Measurements from ENCODE around the gene SH3BP5.

Gene SH3BP5

DNA sequence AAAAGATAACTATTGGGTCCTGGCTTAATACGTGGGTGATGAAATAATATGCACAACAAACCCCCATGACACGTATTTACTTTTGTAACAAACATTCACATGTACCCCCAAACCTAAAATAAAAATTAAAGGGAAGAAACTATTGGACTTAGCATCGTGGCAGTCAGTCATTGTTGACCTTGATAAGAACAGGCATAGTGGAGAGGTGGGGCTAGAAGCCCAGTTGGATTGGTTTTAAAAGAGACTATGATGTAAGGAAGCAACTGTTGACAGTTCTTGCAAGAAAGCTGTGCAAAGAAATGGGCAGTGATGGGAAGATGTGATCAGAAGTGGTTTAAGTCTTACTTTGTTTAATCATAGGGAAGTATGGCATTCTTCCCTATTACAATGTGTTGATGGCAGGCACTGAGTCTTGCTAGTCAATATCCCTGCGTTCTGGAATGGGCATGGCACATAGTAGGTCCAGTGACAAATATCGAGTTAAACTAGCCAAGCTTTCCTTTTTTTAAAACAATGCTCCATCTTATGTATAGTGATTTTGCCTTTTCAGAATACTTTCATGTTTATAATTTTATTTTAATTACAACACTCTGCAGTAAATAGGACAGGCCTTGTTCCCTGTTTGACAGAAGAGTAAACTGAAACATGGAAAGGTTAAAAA, 88.4 kb downstream of the SH3BP5 start:
- H3K27ac Mint-ChIP-seq: no peak overlapping the region
- H3K27me3 Mint-ChIP-seq: no peaks in the 10 kb centered on the region
- no peaks in the 10 kb centered on the region for H3K9me3 Mint-ChIP-seq
- no peaks in the 10 kb centered on the region for H3K4me1 Mint-ChIP-seq (ENCODE audit: low read depth)
- H3K36me3 Mint-ChIP-seq (ENCODE audit: low read depth): peaks cover 91% of the 10 kb centered on the region
- intact Hi-C loops (cut with micrococcal nuclease): no loop called here
- no peak overlapping the region for H3K4me3 Mint-ChIP-seq

- no peaks in the 10 kb centered on the region for H3K27me3 Mint-ChIP-seq
- no peaks in the 10 kb centered on the region for H3K4me1 Mint-ChIP-seq (ENCODE audit: low read depth)
- peaks cover 80% of the 10 kb centered on the region for H3K36me3 Mint-ChIP-seq (ENCODE audit: low read depth)
- intact Hi-C loops (cut with micrococcal nuclease): no loop called here
- H3K9me3 Mint-ChIP-seq: no peaks in the 10 kb centered on the region
- no peak overlapping the region for H3K27ac Mint-ChIP-seq
- H3K4me3 Mint-ChIP-seq: no peak overlapping the region
Measured at GRCh38 chr3:15241341-15241740, 91.0 kb downstream of the SH3BP5 start.

GRCh38 chr3:15229262-15229661, 103.1 kb downstream of the SH3BP5 start:
- Mint-ChIP-seq H3K27ac (no peak overlapping the region), H3K27me3 (no peaks in the 10 kb centered on the region)

DNA sequence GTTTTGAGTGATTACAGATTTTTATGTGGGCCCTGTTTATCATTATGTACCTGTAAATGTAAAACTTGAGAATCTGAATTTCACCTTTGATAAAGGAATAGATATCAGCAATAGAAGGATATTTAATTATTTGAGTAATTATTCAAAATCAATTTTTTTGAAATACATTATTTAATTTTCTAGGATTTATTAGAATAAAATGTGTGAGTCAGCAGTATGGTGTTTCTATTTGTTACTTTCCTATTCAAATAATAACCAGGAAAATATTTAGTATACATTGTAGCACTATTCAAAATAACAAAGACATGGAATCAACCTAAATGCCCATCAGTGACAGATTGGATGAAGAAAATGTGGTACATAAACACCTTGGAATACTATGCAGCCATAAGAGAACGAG, 104.2 kb downstream of the SH3BP5 start:
- H3K4me3 Mint-ChIP-seq: no peak overlapping the region
- intact Hi-C loops (cut with micrococcal nuclease): no loop called here
- H3K4me1 Mint-ChIP-seq (ENCODE audit: low read depth): no peaks in the 10 kb centered on the region
- H3K9me3 Mint-ChIP-seq: no peaks in the 10 kb centered on the region
- peaks cover 71% of the 10 kb centered on the region for H3K36me3 Mint-ChIP-seq (ENCODE audit: low read depth)
- H3K27ac Mint-ChIP-seq: no peak overlapping the region
- H3K27me3 Mint-ChIP-seq: no peaks in the 10 kb centered on the region

More at GRCh38 chr3:15229262-15229661, 103.1 kb downstream of the SH3BP5 start:
- Mint-ChIP-seq H3K36me3 (ENCODE audit: low read depth) (peaks cover 72% of the 10 kb centered on the region), H3K9me3 (no peaks in the 10 kb centered on the region), H3K4me1 (ENCODE audit: low read depth) (no peaks in the 10 kb centered on the region), H3K4me3 (no peak overlapping the region)
- intact Hi-C loops (cut with micrococcal nuclease): no loop called here

- intact Hi-C loops (cut with micrococcal nuclease): no loop called here
- H3K4me1 Mint-ChIP-seq (ENCODE audit: low read depth): no peaks in the 10 kb centered on the region
- peaks cover 75% of the 10 kb centered on the region for H3K36me3 Mint-ChIP-seq (ENCODE audit: low read depth)
- H3K27ac Mint-ChIP-seq: no peak overlapping the region
- no peaks in the 10 kb centered on the region for H3K9me3 Mint-ChIP-seq
- H3K27me3 Mint-ChIP-seq: no peaks in the 10 kb centered on the region
- no peak overlapping the region for H3K4me3 Mint-ChIP-seq
Measured at GRCh38 chr3:15223685-15224572, 108.5 kb downstream of the SH3BP5 start.

- Mint-ChIP-seq H3K27ac (no peak overlapping the region), H3K27me3 (no peaks in the 10 kb centered on the region), H3K9me3 (no peaks in the 10 kb centered on the region), H3K36me3 (ENCODE audit: low read depth) (peaks cover 82% of the 10 kb centered on the region), H3K4me1 (ENCODE audit: low read depth) (no peaks in the 10 kb centered on the region), H3K4me3 (no peak overlapping the region)
- intact Hi-C loops (cut with micrococcal nuclease): no loop called here
Measured at GRCh38 chr3:15221574-15222217, 110.7 kb downstream of the SH3BP5 start.

GRCh38 chr3:15220661-15221060, 111.7 kb downstream of the SH3BP5 start:
- H3K27ac Mint-ChIP-seq: no peak overlapping the region
- no peaks in the 10 kb centered on the region for H3K27me3 Mint-ChIP-seq
- peaks cover 74% of the 10 kb centered on the region for H3K36me3 Mint-ChIP-seq (ENCODE audit: low read depth)
- no peak overlapping the region for H3K4me3 Mint-ChIP-seq
- intact Hi-C loops (cut with micrococcal nuclease): no loop called here
- no peaks in the 10 kb centered on the region for H3K9me3 Mint-ChIP-seq
- H3K4me1 Mint-ChIP-seq (ENCODE audit: low read depth): peaks cover 7% of the 10 kb centered on the region

DNA sequence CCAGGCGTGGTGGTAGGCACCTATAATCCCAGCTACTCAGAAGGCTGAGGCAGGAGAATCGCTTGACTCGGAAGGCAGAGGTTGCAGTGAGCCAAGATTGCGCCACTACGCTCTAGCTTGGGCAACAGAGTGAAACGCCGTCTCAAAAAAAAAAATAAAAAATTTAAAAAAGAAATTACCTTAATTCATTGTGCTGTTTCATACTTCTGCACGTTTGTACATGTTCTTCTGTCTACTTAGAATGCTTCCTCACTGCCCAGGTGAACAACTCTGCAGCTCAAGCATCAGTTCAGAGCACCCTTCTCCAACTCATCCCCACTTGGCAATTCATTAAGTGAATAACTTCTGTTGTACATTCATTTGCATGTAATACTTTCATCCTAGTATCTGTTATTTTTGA, 112.3 kb downstream of the SH3BP5 start:
- Mint-ChIP-seq H3K27ac (no peak overlapping the region), H3K4me1 (ENCODE audit: low read depth) (peaks cover 13% of the 10 kb centered on the region), H3K9me3 (no peaks in the 10 kb centered on the region), H3K36me3 (ENCODE audit: low read depth) (peaks cover 78% of the 10 kb centered on the region), H3K4me3 (no peak overlapping the region), H3K27me3 (no peaks in the 10 kb centered on the region)
- intact Hi-C loops (cut with micrococcal nuclease): no loop called here

GRCh38 chr3:15218689-15219088, 113.7 kb downstream of the SH3BP5 start:
- Mint-ChIP-seq H3K27ac (no peak overlapping the region), H3K36me3 (ENCODE audit: low read depth) (peaks cover 84% of the 10 kb centered on the region), H3K4me1 (ENCODE audit: low read depth) (peaks cover 22% of the 10 kb centered on the region), H3K27me3 (no peaks in the 10 kb centered on the region), H3K4me3 (no peak overlapping the region), H3K9me3 (no peaks in the 10 kb centered on the region)
- intact Hi-C loops (cut with micrococcal nuclease): loop anchor here (5.0 kb wide), 1 partner anchor 34 kb away; no protein-coding TSS in a partner anchor

- H3K27me3 Mint-ChIP-seq: no peaks in the 10 kb centered on the region
- intact Hi-C loops (cut with micrococcal nuclease): loop anchor here (5.0 kb wide), 1 partner anchor 34 kb away; no protein-coding TSS in a partner anchor
Measured at GRCh38 chr3:15217841-15218267, 114.5 kb downstream of the SH3BP5 start.

GRCh38 chr3:15217011-15217671, 115.2 kb downstream of the SH3BP5 start:
- H3K27ac Mint-ChIP-seq: no peak overlapping the region
- no peaks in the 10 kb centered on the region for H3K9me3 Mint-ChIP-seq
- H3K27me3 Mint-ChIP-seq: no peaks in the 10 kb centered on the region
- no peak overlapping the region for H3K4me3 Mint-ChIP-seq
- peaks cover 85% of the 10 kb centered on the region for H3K36me3 Mint-ChIP-seq (ENCODE audit: low read depth)
- H3K4me1 Mint-ChIP-seq (ENCODE audit: low read depth): peaks cover 24% of the 10 kb centered on the region
- intact Hi-C loops (cut with micrococcal nuclease): loop anchor here (5.0 kb wide), 1 partner anchor 35 kb away; no protein-coding TSS in a partner anchor

More at GRCh38 chr3:15217841-15218267, 114.5 kb downstream of the SH3BP5 start:
- peaks cover 22% of the 10 kb centered on the region for H3K4me1 Mint-ChIP-seq (ENCODE audit: low read depth)
- H3K4me3 Mint-ChIP-seq: no peak overlapping the region
- H3K27ac Mint-ChIP-seq: no peak overlapping the region
- peaks cover 85% of the 10 kb centered on the region for H3K36me3 Mint-ChIP-seq (ENCODE audit: low read depth)
- no peaks in the 10 kb centered on the region for H3K9me3 Mint-ChIP-seq

DNA sequence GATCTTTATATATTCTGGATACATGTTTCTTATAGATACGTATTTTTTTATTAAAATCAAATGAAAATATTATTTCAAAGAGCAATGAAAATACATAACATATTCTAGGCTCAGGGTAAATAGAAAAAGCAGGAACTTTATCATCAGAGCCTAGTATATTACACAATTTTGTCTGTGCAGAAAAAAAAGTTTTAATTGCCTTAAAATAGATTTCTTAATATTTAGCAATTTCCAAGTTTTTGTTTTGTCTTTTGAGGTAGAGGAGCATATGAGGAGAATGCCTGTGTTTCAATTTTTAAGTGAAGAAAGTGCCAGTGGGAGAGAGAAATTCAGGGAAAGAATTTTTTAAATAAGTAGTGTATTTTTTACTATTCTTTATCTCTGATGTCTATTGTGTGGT, 115.9 kb downstream of the SH3BP5 start:
- H3K9me3 Mint-ChIP-seq: no peaks in the 10 kb centered on the region
- H3K27ac Mint-ChIP-seq: peak overlapping the region; percentile 39
- peaks cover 86% of the 10 kb centered on the region for H3K36me3 Mint-ChIP-seq (ENCODE audit: low read depth)
- intact Hi-C loops (cut with micrococcal nuclease): loop anchor here (5.0 kb wide), 1 partner anchor 36 kb away; no protein-coding TSS in a partner anchor
- no peaks in the 10 kb centered on the region for H3K27me3 Mint-ChIP-seq
- peaks cover 31% of the 10 kb centered on the region for H3K4me1 Mint-ChIP-seq (ENCODE audit: low read depth)
- no peak overlapping the region for H3K4me3 Mint-ChIP-seq

DNA sequence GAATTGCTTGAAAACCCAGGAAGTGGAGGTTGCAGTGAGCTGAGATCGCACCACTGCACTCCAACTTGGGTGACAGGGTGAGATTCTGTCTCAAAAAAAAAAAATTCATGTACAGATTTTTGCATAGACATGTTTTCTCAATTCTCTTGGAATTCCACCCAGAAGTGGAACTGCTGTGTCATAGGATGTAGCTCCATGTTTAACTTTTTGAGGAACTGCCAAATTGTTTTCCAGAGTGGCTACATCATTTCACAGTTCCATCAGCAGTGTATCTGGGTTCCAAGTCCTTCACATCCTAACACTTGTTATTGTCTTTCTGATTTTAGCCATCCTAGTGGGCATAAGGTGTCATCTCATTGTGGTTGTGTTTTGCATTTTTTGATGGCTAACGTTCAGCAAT, 116.4 kb downstream of the SH3BP5 start:
- Mint-ChIP-seq H3K4me3 (no peak overlapping the region), H3K27me3 (no peaks in the 10 kb centered on the region), H3K36me3 (ENCODE audit: low read depth) (peaks cover 89% of the 10 kb centered on the region), H3K9me3 (no peaks in the 10 kb centered on the region), H3K27ac (peak overlapping the region; percentile 39), H3K4me1 (ENCODE audit: low read depth) (peaks cover 33% of the 10 kb centered on the region)
- intact Hi-C loops (cut with micrococcal nuclease): loop anchor here (5.0 kb wide), 1 partner anchor 36 kb away; no protein-coding TSS in a partner anchor

Data from dendritic cell treated with granulocyte-macrophage colony-stimulating factor and Interleukin-4, amounts not matched to agents 40 ng/mL and 50 ng/mL, for 4 days (primary cell).